Panc1 (cell line): ENCODE results near the gene DDX19B. TPM values are rescaled to one million over a fixed set of nuclear protein-coding genes. Genes with fewer than 3 reads are reported as not detected.

ENCODE experiments used
- ATAC-seq: fragments of 200-7000 bp; cut with Tn5 transposase; 2 replicates; pipeline ENCODE4 v1.9.1; 2020; ENCODE audit warnings: mild to moderate bottlenecking, moderate library complexity
- BruUV-seq: library from RNA; stranded (reverse); fragments of 400-500 nt; replicated peaks from 2 replicates; lab custom pipeline; 2021; lab: Mats Ljungman, UMichigan
- CTCF ChIA-PET: fragments of 300-600 bp; sonication (Branson Sonifier 250); formaldehyde crosslinking; loops from one replicate; lab custom pipeline; 2022; ENCODE audit warnings: antibody characterized with exemption; lab: Charles Lee
- POLR2A ChIA-PET: fragments of 300-600 bp; sonication (Branson Sonifier 250); formaldehyde crosslinking; loops from one replicate; lab custom pipeline; 2022; ENCODE audit warnings: antibody characterized with exemption; lab: Charles Lee
- DNase-seq: peaks from one replicate; pipeline ENCODE4 v3.0.0-alpha.2; 2010; ENCODE audit warnings: low read depth, low spot score
- H3K27ac ChIP-seq: 2 replicates; pipeline ENCODE4 v1.5.1; 2011; ENCODE audit warnings: mild to moderate bottlenecking, low read length, inconsistent platforms
- H3K27me3 ChIP-seq: fragments of 200-500 bp; sonication (Bioruptor generic); 2 replicates; pipeline ENCODE4 v1.6.0; 2014; ENCODE audit warnings: low read length, inconsistent platforms; ENCODE audit not compliant: control insufficient read depth, insufficient read depth
- H3K36me3 ChIP-seq: fragments of 200-500 bp; sonication (Bioruptor generic); 2 replicates; pipeline ENCODE4 v1.5.1; 2014; ENCODE audit warnings: inconsistent platforms, mild to moderate bottlenecking, low read length, moderate library complexity; ENCODE audit not compliant: control insufficient read depth, insufficient read depth
- H3K4me1 ChIP-seq: 2 replicates; pipeline ENCODE4 v1.5.1; 2011; ENCODE audit warnings: inconsistent platforms, mild to moderate bottlenecking, low read length, moderate library complexity; ENCODE audit not compliant: control insufficient read depth, insufficient read depth
- H3K4me3 ChIP-seq, 2 experiments: 2 replicates each; pipeline ENCODE4 v1.5.1; 2011 to 2012; ENCODE audit warnings: low read depth in 2 of 2, low read length in 2 of 2, mild to moderate bottlenecking in 2 of 2, inconsistent platforms in 1 of 2, moderate library complexity in 1 of 2
- H3K9me3 ChIP-seq: fragments of 200-500 bp; sonication (Bioruptor generic); 2 replicates; pipeline ENCODE4 v1.5.1; 2014; ENCODE audit warnings: low read depth, mild to moderate bottlenecking, inconsistent platforms, low read length, moderate library complexity; ENCODE audit not compliant: control insufficient read depth, insufficient read depth
- POLR2AphosphoS5 ChIP-seq: IDR thresholded peaks from 2 replicates; pipeline ENCODE4 v1.6.1; 2012; ENCODE audit warnings: mild to moderate bottlenecking, low read depth, low read length, moderate library complexity
- REST ChIP-seq, 2 experiments: IDR thresholded peaks; 2 replicates each; pipeline ENCODE4 v1.6.1; 2011 to 2012; ENCODE audit warnings: low read depth in 2 of 2, control low read depth in 1 of 2, low read length in 1 of 2, mild to moderate bottlenecking in 1 of 2, moderate library complexity in 1 of 2; ENCODE audit not compliant: insufficient read depth in 1 of 2
- SIN3A ChIP-seq: IDR thresholded peaks from 2 replicates; pipeline ENCODE4 v1.6.1; 2012; ENCODE audit warnings: low read depth, mild to moderate bottlenecking, low read length, moderate library complexity, borderline replicate concordance; ENCODE audit not compliant: insufficient read depth
- TCF7L2 ChIP-seq: IDR thresholded peaks from 2 replicates; pipeline ENCODE4 v1.6.1; 2011; ENCODE audit warnings: mild to moderate bottlenecking, low read depth, low read length, inconsistent platforms
- in situ Hi-C: cut with HindIII; loops from 2 replicates; pipeline ENCODE4 v1.10.0; 2016; ENCODE audit warnings: low sequenced_read_pairs, low pct_unique_long_range_greater_than_20kb
- intact Hi-C: fragments of 100-400 bp; cut with micrococcal nuclease; formaldehyde crosslinking; loops from one replicate; pipeline ENCODE4 v1.10.0; 2022; ENCODE audit not compliant: unreplicated experiment
- total RNA-seq: library from RNA; stranded (reverse); gene quantifications from one replicate; pipeline ENCODE4 v1.2.1, GENCODE V29; 2021; ENCODE audit not compliant: unreplicated experiment
- TF ChIP-seq, protein P1 (sequence below): fragments of 450-650 bp; IDR thresholded peaks from 2 replicates; pipeline ENCODE4 v1.5.1; 2017; ENCODE audit warnings: mild to moderate bottlenecking

Gene DDX19B
- total RNA-seq, 1 experiment from 2014 or later: 24.4 TPM

DNA sequence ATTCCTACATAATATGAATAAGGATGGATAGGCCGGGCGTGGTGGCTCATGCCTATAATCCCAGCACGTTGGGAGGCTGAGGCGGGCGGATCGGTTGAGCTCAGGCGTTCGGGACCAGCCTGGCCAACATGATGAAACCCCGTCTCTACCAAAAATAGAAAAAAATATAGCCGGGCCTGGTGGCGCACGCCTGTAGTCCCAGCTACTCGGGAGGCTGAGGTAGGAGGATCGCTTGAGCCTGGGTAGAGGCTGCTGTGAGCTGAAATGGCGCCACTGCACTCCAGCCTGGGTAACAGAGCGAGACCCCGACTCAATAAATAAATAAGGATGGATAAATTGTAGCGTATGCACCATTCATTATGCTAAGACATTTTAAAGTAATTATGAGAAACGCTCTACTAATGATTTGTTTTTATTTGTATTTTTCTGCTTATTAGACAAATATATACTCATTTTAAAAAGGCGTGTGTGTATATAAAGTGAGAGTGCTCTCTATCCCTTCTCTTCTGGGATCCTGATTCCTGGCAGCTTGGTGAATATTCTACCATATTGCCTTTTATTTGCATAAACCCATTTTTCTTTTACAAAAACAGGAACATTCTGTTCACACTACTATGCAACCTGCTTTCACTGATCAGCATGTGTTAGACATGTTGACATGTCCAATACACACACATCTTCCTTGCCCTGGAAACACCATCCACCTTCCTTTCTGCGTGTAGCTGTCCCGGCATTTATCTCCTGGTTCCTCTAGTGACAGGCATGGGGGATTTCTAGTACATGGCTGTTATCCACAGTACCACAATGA is 74.1 kb downstream of the DDX19B start:
- Histone ChIP-seq H3K27ac (no peak overlapping the region), H3K4me1 (no peaks in the 10 kb centered on the region), H3K9me3 (no peaks in the 10 kb centered on the region), H3K4me3 (no peak overlapping the region), H3K36me3 (no peaks in the 10 kb centered on the region; the same call in 1 of the 2 replicates), H3K27me3 (no peaks in the 10 kb centered on the region)
- ATAC-seq (no peak), DNase-seq (no peak)
- no TSS peak for BruUV-seq
- TF ChIP-seq SIN3A (no peak), POLR2AphosphoS5 (peak; percentile 50; the same call in 1 of the 2 replicates), TCF7L2 (no peak)
- TF ChIP-seq, protein P1, sequence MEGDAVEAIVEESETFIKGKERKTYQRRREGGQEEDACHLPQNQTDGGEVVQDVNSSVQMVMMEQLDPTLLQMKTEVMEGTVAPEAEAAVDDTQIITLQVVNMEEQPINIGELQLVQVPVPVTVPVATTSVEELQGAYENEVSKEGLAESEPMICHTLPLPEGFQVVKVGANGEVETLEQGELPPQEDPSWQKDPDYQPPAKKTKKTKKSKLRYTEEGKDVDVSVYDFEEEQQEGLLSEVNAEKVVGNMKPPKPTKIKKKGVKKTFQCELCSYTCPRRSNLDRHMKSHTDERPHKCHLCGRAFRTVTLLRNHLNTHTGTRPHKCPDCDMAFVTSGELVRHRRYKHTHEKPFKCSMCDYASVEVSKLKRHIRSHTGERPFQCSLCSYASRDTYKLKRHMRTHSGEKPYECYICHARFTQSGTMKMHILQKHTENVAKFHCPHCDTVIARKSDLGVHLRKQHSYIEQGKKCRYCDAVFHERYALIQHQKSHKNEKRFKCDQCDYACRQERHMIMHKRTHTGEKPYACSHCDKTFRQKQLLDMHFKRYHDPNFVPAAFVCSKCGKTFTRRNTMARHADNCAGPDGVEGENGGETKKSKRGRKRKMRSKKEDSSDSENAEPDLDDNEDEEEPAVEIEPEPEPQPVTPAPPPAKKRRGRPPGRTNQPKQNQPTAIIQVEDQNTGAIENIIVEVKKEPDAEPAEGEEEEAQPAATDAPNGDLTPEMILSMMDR: no peak
- in situ Hi-C loops: no loop called here
- intact Hi-C loops: no loop called here
- ChIA-PET POLR2A (no interaction called here), CTCF (no interaction called here)

DNA sequence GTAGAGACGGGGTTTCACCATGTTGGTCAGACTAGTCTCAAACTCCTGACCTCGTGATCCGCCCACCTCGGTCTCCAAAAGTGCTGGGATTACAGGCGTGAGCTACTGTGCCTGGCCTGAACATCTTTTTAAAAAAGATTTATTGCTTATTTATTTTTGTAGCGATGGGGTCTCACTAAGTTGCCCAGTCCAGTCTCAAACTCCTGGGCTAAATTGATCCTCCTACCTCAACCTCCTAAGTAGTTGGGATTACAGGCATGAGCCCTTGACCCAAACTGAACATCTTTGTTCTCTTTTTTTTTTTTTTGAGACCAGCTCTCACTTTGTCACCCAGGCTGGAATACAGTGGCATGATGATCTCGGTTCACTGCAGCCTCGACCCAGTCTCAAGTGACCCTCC is 75.2 kb downstream of the DDX19B start:
- 0 out of 2 replicates have a peak, but pooled peaks cover 1% of the 10 kb centered on the region for H3K4me1 ChIP-seq
- no peaks in the 10 kb centered on the region for H3K9me3 ChIP-seq
- POLR2A ChIA-PET: no interaction called here
- no peaks in the 10 kb centered on the region for H3K27me3 ChIP-seq
- intact Hi-C loops: no loop called here
- H3K36me3 ChIP-seq: no peaks in the 10 kb centered on the region; the same call in 1 of the 2 replicates
- TF ChIP-seq, protein P1: no peak
- TF ChIP-seq SIN3A: no peak
- TF ChIP-seq POLR2AphosphoS5: no peak; the same call in 1 of the 2 replicates
- TF ChIP-seq REST (IDR thresholded peaks at IDR 0.05; ENCODE audit: insufficient read depth in 1 of 2, low read depth in 2 of 2, low read length in 1 of 2): no peak
- TF ChIP-seq TCF7L2: no peak
- ATAC-seq (no peak), DNase-seq (no peak)
- CTCF ChIA-PET: no interaction called here
- no peak overlapping the region for H3K4me3 ChIP-seq
- in situ Hi-C loops: no loop called here
- no TSS peak for BruUV-seq
- no peak overlapping the region for H3K27ac ChIP-seq
